ENCODE data around the gene PRRG4.

DNA sequence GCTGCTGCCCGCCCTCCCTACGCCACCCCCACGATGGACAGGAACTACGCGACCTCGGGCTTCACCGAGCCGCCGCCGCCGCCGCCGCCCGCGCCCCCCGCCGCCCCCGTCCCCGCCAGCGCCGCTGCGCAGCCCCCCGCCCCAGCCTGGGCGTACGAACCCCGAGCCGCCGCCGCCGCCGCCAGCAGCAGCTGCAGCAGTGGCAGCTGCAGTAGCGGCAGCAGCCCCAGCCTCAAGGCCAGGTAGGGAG lies 63.3 kb downstream of the PRRG4 start:
- no peak for TF ChIP-seq EZH2 (IDR thresholded peaks at IDR 0.05)
- TF ChIP-seq POLR2AphosphoS5 (IDR thresholded peaks at IDR 0.05; ENCODE audit: borderline replicate concordance, low read depth, low read length), result no peak

Measured in SK-N-MC (cell line).